ENCODE results near the gene OR9Q2. TPM values are rescaled to one million over a fixed set of nuclear protein-coding genes. Genes with fewer than 3 reads are reported as not detected.

The OR9Q2 gene
- total and polyA plus RNA-seq, 2 of the 8 experiments (the other 6 are each of a cell fraction or from before 2014, with no cell fraction given): not detected

DNA sequence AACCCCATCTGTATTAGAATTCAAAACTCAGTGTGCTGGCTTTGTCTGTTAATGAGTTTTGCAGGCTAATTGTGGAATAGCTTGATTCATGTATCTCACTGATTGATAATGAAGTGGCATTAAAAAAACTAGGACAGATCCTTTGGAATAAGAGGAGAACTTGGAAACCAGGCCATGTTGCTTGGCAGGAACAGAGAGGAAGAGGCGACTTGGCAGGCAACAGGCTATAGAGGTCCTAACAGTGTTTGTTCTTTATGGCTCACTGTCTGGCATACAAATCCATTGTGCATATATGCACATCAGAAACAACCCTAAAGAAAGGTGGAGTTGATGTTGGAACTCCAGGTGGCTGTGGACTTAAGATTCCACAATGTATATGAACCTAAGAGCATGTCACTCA, 46.1 kb upstream of the OR9Q2 start:
- Histone ChIP-seq H3K14ac (ENCODE audit: insufficient read length) (no peak overlapping the region), H4K8ac (ENCODE audit: extremely low read depth, insufficient read depth, low read length) (no peak overlapping the region), H3K23me2 (ENCODE audit: low read depth, low read length) (no peaks in the 10 kb centered on the region), H3K27me3 (replicated peaks in 1 of 4; ENCODE audit: control insufficient read depth in 3 of 4, extremely low read depth in 1 of 4, insufficient read depth in 3 of 4, low read length in 3 of 4) (no peaks in the 10 kb centered on the region), H2AK5ac (ENCODE audit: low read depth, low read length) (no peak overlapping the region), H2BK5ac (ENCODE audit: low read depth, low read length) (no peak overlapping the region), H3K27ac (ENCODE audit: low read depth, low read length) (no peak overlapping the region), H3K4me1 (replicated peaks in 1 of 4; ENCODE audit: control insufficient read depth in 3 of 4, insufficient read depth in 4 of 4, low read length in 3 of 4) (no peaks in the 10 kb centered on the region), H3K23ac (ENCODE audit: insufficient read length) (no peak overlapping the region), H3K36me3 (ENCODE audit: control insufficient read depth in 2 of 4, insufficient read depth in 4 of 4, low read length in 3 of 4) (no peaks in the 10 kb centered on the region), H4K20me1 (replicated peaks in 1 of 2; ENCODE audit: control insufficient read depth in 1 of 2, insufficient read depth in 2 of 2, low read length in 2 of 2) (no peaks in the 10 kb centered on the region), H3K79me2 (ENCODE audit: control insufficient read depth in 1 of 2, insufficient read depth in 2 of 2, low read length in 2 of 2) (no peaks in the 10 kb centered on the region), H3K4ac (replicated peaks; ENCODE audit: insufficient read length, low read depth, low read length) (no peak overlapping the region), H3K4me3 (ENCODE audit: extremely low read depth in 1 of 4, insufficient read depth in 2 of 4, low read depth in 3 of 4, low read length in 4 of 4) (no peak overlapping the region), H2BK20ac (ENCODE audit: low read length) (no peak overlapping the region), H2BK15ac (ENCODE audit: low read length) (no peak overlapping the region), H2BK120ac (replicated peaks; ENCODE audit: low read depth, low read length) (no peak overlapping the region), H4K91ac (replicated peaks; ENCODE audit: insufficient read length, low read length) (no peak overlapping the region), H3K9me3 (ENCODE audit: insufficient read depth in 2 of 2, low read depth in 1 of 2, low read length in 1 of 2) (peaks cover 0 to 3% of the 10 kb centered on the region in 2 experiments; a peak in 2 of 4 replicates), H2AFZ (ENCODE audit: low read length) (no peak overlapping the region), H3K18ac (ENCODE audit: extremely low read depth, low read length) (no peak overlapping the region), H3K9ac (replicated peaks in 1 of 4; ENCODE audit: extremely low read depth in 1 of 4, low read depth in 3 of 4, low read length in 3 of 4) (no peak overlapping the region), H3K56ac (replicated peaks; ENCODE audit: insufficient read length, low read depth, low read length) (no peak overlapping the region), H3K79me1 (ENCODE audit: low read depth, low read length) (no peaks in the 10 kb centered on the region), H2BK12ac (ENCODE audit: low read depth, low read length) (no peak overlapping the region), H3K4me2 (ENCODE audit: insufficient read depth in 1 of 2, low read depth in 2 of 2, low read length in 2 of 2) (no peak overlapping the region), H4K5ac (ENCODE audit: insufficient read length, low read depth, low read length) (no peak overlapping the region)
- no peak for DNase-seq (ENCODE audit: low read depth in 1 of 2, low spot score in 2 of 2)
- ChIA-PET CTCF (ENCODE audit: partially characterized antibody) (no interaction called here), POLR2A (ENCODE audit: partially characterized antibody) (no interaction called here)
- 75% methylated on average over 1 of the region's 1 CpG; no CpG with 5 or more reads in 1 of the 2 experiments for WGBS, 2 experiments (ENCODE audit: extremely low coverage in 1 of 2, insufficient coverage in 1 of 2, insufficient read length in 1 of 2, insufficient replicate concordance in 2 of 2, low coverage in 1 of 2, low lambda C conversion rate in 2 of 2, missing lambda C conversion rate in 1 of 2)
- no peak for TF ChIP-seq CBX5 (IDR thresholded peaks at IDR 0.05; ENCODE audit: low read depth, low read length)
- TF ChIP-seq SIN3A (conservative IDR thresholded peaks at IDR 0.05 in 1 of 2, IDR thresholded peaks at IDR 0.05 in 1 of 2; ENCODE audit: low read depth in 1 of 2, low read length in 2 of 2): no peak
- TF ChIP-seq TAF1 (IDR thresholded peaks at IDR 0.05; ENCODE audit: low read depth, low read length): no peak
- TF ChIP-seq, protein P1, sequence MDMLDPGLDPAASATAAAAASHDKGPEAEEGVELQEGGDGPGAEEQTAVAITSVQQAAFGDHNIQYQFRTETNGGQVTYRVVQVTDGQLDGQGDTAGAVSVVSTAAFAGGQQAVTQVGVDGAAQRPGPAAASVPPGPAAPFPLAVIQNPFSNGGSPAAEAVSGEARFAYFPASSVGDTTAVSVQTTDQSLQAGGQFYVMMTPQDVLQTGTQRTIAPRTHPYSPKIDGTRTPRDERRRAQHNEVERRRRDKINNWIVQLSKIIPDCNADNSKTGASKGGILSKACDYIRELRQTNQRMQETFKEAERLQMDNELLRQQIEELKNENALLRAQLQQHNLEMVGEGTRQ (IDR thresholded peaks at IDR 0.05; ENCODE audit: low read length): no peak
- no peak for TF ChIP-seq POLR2A (IDR thresholded peaks at IDR 0.05; ENCODE audit: control extremely low read depth in 1 of 2, low read depth in 2 of 2, low read length in 2 of 2)
- TF ChIP-seq CHD1 (IDR thresholded peaks at IDR 0.05; ENCODE audit: low read depth, low read length): no peak
- no peak for TF ChIP-seq ZNF274 (IDR thresholded peaks at IDR 0.05; ENCODE audit: borderline replicate concordance, extremely low read depth, low read length)
- TF ChIP-seq CTBP2 (IDR thresholded peaks at IDR 0.05; ENCODE audit: borderline replicate concordance, insufficient read depth, insufficient read length, low read length): no peak
- no peak for FAIRE-seq
